ENCODE results near the gene DNAL4. TPM values are rescaled to one million over a fixed set of nuclear protein-coding genes. Genes with fewer than 3 reads are reported as not detected.

DNAL4 gene
- polyA plus RNA-seq, 3 donors, result 8.9 to 9.3 (median 9.0) TPM

- no peak overlapping the region for H3K27ac ChIP-seq (ENCODE audit: low read depth in 1 of 2, low read length in 2 of 2)
- H3K4me2 ChIP-seq (replicated peaks; ENCODE audit: extremely low read depth, low read length, poor library complexity, severe bottlenecking), result no peak overlapping the region
- peaks cover 83 to 98% of the 10 kb centered on the region in 2 donors for H3K36me3 Mint-ChIP-seq
- H4K20me1 ChIP-seq (ENCODE audit: insufficient read depth, low read length), result peaks cover 99% of the 10 kb centered on the region
- H2AFZ ChIP-seq (ENCODE audit: insufficient read depth, low read depth, low read length, poor library complexity, severe bottlenecking), result no peak overlapping the region
- H3K9ac ChIP-seq (ENCODE audit: insufficient read depth, low read length, poor library complexity, severe bottlenecking), result no peak overlapping the region
- H3K4me1 ChIP-seq (ENCODE audit: control insufficient read depth in 1 of 2, insufficient read depth in 2 of 2, low read length in 2 of 2), result peaks cover 6 to 8% of the 10 kb centered on the region in 2 donors
- TF ChIP-seq, protein P1, sequence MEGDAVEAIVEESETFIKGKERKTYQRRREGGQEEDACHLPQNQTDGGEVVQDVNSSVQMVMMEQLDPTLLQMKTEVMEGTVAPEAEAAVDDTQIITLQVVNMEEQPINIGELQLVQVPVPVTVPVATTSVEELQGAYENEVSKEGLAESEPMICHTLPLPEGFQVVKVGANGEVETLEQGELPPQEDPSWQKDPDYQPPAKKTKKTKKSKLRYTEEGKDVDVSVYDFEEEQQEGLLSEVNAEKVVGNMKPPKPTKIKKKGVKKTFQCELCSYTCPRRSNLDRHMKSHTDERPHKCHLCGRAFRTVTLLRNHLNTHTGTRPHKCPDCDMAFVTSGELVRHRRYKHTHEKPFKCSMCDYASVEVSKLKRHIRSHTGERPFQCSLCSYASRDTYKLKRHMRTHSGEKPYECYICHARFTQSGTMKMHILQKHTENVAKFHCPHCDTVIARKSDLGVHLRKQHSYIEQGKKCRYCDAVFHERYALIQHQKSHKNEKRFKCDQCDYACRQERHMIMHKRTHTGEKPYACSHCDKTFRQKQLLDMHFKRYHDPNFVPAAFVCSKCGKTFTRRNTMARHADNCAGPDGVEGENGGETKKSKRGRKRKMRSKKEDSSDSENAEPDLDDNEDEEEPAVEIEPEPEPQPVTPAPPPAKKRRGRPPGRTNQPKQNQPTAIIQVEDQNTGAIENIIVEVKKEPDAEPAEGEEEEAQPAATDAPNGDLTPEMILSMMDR (IDR thresholded peaks at IDR 0.05), result no peak
- intact Hi-C loops (cut with micrococcal nuclease), result no loop called here
- peaks cover 93% of the 10 kb centered on the region for H3K79me2 ChIP-seq (ENCODE audit: insufficient read depth, low read length)
- no peaks in the 10 kb centered on the region for H3K9me3 Mint-ChIP-seq
- no peak overlapping the region for H3K4me3 ChIP-seq (replicated peaks in 1 of 3; ENCODE audit: low read depth in 2 of 3, low read length in 3 of 3)
- peaks cover 5% of the 10 kb centered on the region for H3K4me1 Mint-ChIP-seq
- H3K4me3 Mint-ChIP-seq, result no peak overlapping the region
- WGBS (ENCODE audit: insufficient coverage), result 100% methylated on average over 8 of the region's 14 CpGs
- no peaks in the 10 kb centered on the region for H3K27me3 Mint-ChIP-seq (ENCODE audit: low read depth in 3 of 3)
- H3K36me3 ChIP-seq (replicated peaks in 1 of 2; ENCODE audit: control insufficient read depth in 1 of 2, insufficient read depth in 2 of 2, low read length in 2 of 2), result peaks cover 95 to 100% of the 10 kb centered on the region in 2 donors
- H3K27ac Mint-ChIP-seq, result peak overlapping the region; percentile 8 to 45 (median 17)
- H3K9me3 ChIP-seq (replicated peaks in 1 of 2; ENCODE audit: control insufficient read depth in 1 of 2, insufficient read depth in 1 of 2, low read length in 2 of 2), result no peaks in the 10 kb centered on the region
- no peak for DNase-seq
- H3K27me3 ChIP-seq (ENCODE audit: control insufficient read depth in 2 of 2, insufficient read depth in 2 of 2, low read length in 2 of 2), result no peaks in the 10 kb centered on the region
These were observed 48.1 kb downstream of the DNAL4 start for GRCh38 chr22:38745676-38746460.

GRCh38 chr22:38744981-38745380 is 49.0 kb downstream of the DNAL4 start:
- Histone ChIP-seq H3K27me3 (ENCODE audit: control insufficient read depth in 2 of 2, insufficient read depth in 2 of 2, low read length in 2 of 2) (no peaks in the 10 kb centered on the region), H3K9ac (ENCODE audit: insufficient read depth, low read length, poor library complexity, severe bottlenecking) (no peak overlapping the region), H3K4me2 (replicated peaks; ENCODE audit: extremely low read depth, low read length, poor library complexity, severe bottlenecking) (no peak overlapping the region), H3K4me3 (replicated peaks in 1 of 3; ENCODE audit: low read depth in 2 of 3, low read length in 3 of 3) (no peak overlapping the region), H3K4me1 (ENCODE audit: control insufficient read depth in 1 of 2, insufficient read depth in 2 of 2, low read length in 2 of 2) (no peaks in the 10 kb centered on the region), H3K27ac (ENCODE audit: low read depth in 1 of 2, low read length in 2 of 2) (peak overlapping the region in 1 of 2 donors; percentile 5), H4K20me1 (ENCODE audit: insufficient read depth, low read length) (peaks cover 99% of the 10 kb centered on the region), H3K9me3 (replicated peaks in 1 of 2; ENCODE audit: control insufficient read depth in 1 of 2, insufficient read depth in 1 of 2, low read length in 2 of 2) (no peaks in the 10 kb centered on the region), H3K36me3 (replicated peaks in 1 of 2; ENCODE audit: control insufficient read depth in 1 of 2, insufficient read depth in 2 of 2, low read length in 2 of 2) (peaks cover 95 to 100% of the 10 kb centered on the region in 2 donors), H2AFZ (ENCODE audit: insufficient read depth, low read depth, low read length, poor library complexity, severe bottlenecking) (no peak overlapping the region), H3K79me2 (ENCODE audit: insufficient read depth, low read length) (peaks cover 87% of the 10 kb centered on the region)
- H3K36me3 Mint-ChIP-seq, result peaks cover 86 to 100% of the 10 kb centered on the region in 2 donors
- WGBS (ENCODE audit: insufficient coverage), result 100% methylated on average over 5 of the region's 6 CpGs
- no peaks in the 10 kb centered on the region for H3K4me1 Mint-ChIP-seq
- no peaks in the 10 kb centered on the region for H3K9me3 Mint-ChIP-seq
- DNase-seq, result no peak
- H3K27ac Mint-ChIP-seq, result peak overlapping the region in 3 of 7 donors; percentile 25 to 50 (median 33)
- no peaks in the 10 kb centered on the region for H3K27me3 Mint-ChIP-seq (ENCODE audit: low read depth in 3 of 3)
- H3K4me3 Mint-ChIP-seq, result no peak overlapping the region
- TF ChIP-seq, protein P1 (IDR thresholded peaks at IDR 0.05), result no peak
- intact Hi-C loops (cut with micrococcal nuclease), result no loop called here
